ENCODE data around the gene ASTN1.

The ASTN1 gene

DNA sequence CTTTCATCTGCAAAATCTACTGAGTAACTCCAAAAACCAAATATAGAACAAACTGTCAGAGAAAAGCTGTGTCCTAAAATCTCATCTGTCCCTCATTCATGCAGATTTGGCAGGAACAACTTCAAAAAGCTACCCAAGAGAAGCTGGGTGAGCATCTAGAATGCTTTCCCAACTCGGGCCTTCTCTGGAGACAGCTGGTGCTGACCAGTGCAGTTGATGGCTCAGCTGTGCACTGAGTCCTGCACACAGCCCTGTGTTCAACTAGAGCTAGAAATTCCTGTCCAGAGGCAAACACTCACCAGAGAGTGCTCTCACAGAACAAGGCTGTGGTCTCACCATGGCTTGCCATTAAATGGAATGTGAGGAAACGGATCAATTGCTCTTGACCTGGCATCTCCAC lies 202.8 kb downstream of the ASTN1 start:
- TF ChIP-seq, protein P1, sequence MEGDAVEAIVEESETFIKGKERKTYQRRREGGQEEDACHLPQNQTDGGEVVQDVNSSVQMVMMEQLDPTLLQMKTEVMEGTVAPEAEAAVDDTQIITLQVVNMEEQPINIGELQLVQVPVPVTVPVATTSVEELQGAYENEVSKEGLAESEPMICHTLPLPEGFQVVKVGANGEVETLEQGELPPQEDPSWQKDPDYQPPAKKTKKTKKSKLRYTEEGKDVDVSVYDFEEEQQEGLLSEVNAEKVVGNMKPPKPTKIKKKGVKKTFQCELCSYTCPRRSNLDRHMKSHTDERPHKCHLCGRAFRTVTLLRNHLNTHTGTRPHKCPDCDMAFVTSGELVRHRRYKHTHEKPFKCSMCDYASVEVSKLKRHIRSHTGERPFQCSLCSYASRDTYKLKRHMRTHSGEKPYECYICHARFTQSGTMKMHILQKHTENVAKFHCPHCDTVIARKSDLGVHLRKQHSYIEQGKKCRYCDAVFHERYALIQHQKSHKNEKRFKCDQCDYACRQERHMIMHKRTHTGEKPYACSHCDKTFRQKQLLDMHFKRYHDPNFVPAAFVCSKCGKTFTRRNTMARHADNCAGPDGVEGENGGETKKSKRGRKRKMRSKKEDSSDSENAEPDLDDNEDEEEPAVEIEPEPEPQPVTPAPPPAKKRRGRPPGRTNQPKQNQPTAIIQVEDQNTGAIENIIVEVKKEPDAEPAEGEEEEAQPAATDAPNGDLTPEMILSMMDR (IDR thresholded peaks at IDR 0.05; ENCODE audit: insufficient read depth, low read length, missing control alignments): no peak
- no peak for DNase-seq (ENCODE audit: low read depth, low spot score)
- H3K4me3 ChIP-seq (ENCODE audit: low read depth, low read length): no peak overlapping the region
- ChIA-PET CTCF (no interaction called here), POLR2A (no interaction called here)

DNA sequence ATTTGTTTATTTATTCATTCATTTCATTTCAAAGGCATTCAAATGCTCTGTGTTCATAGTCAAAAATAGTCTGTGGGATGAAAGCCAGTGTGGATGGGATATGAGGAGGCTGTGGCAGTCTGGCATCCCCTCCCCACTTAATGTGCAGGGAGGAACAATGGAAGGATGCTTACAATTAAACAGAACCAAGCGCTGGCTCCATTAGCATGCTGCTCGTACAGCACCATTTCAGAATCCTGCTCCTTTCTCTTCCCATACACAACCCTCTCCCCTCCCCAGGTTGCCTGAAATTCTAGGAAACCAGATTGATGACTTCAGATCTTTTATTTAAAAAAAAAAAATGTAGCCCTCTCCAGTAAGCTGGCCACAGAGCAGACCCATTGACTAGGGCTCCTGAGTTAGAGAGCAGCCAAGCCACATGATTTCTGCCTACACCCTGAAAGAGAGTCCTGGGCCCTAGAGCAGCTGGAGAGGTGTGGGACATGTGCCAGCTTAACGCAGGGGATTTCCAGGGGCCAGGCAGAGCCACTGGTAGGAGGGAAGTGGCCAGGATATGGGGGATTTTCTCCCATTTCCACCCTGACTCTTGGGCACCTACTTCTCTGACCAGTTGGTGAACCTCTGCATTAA lies 205.2 kb downstream of the ASTN1 start:
- no peak overlapping the region for H3K4me3 ChIP-seq (ENCODE audit: low read depth, low read length)
- CTCF ChIA-PET: interaction anchor here (1.4 kb wide), 1 partner anchor 10 kb away, joined by 3 read pairs; no protein-coding TSS in a partner anchor
- DNase-seq (ENCODE audit: low read depth, low spot score): no peak
- TF ChIP-seq, protein P1 (IDR thresholded peaks at IDR 0.05; ENCODE audit: insufficient read depth, low read length, missing control alignments): no peak
- POLR2A ChIA-PET: no interaction called here

DNA sequence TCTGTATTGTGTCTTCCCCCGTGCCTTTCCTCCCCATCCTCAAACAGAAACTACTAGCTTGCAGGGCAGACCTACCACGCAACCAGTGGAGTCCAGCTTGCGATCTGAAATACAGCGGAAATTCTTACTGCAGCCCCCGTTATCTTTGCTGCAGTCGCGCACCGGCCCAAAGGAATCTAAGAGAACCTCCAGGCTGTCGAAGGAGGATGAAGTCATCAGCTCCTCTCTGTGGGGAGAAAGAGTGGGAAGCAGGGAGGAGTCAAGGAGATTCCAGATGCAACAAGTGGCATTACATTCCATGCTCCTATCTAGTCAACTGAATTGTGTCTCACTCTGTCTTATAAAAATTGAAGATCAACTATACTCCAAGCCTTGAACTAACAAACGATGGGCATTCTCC lies 206.9 kb downstream of the ASTN1 start:
- H3K4me3 ChIP-seq (ENCODE audit: low read depth, low read length): no peak overlapping the region
- ChIA-PET CTCF (interaction anchor here (0.6 kb wide), 1 partner anchor 45 kb away, joined by 3 read pairs; no protein-coding TSS in a partner anchor), POLR2A (no interaction called here)
- DNase-seq (ENCODE audit: low read depth, low spot score): no peak
- TF ChIP-seq, protein P1 (IDR thresholded peaks at IDR 0.05; ENCODE audit: insufficient read depth, low read length, missing control alignments): no peak

DNA sequence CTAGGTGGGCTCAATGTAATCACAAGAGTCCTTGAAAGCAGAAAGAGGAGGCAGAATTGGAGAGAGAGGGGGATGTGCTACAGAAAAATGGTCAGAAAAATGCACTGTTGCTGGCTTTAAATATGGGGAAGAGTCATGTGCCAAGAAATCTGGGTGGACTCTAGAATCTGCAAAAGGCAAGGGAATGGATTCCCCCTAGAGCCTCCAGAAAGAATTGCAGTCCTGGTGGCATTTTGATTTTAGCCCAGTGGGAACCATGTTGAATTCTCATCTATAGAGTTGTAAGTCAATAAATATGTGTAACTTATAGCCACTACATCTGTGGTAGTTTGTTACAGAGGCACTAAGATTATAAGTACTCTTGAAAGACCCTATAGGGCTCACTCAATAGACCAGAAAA lies 210.3 kb downstream of the ASTN1 start:
- CTCF ChIA-PET: no interaction called here
- TF ChIP-seq, protein P1 (IDR thresholded peaks at IDR 0.05; ENCODE audit: insufficient read depth, low read length, missing control alignments): no peak
- POLR2A ChIA-PET: no interaction called here
- DNase-seq (ENCODE audit: low read depth, low spot score): no peak
- no peak overlapping the region for H3K4me3 ChIP-seq (ENCODE audit: low read depth, low read length)

DNA sequence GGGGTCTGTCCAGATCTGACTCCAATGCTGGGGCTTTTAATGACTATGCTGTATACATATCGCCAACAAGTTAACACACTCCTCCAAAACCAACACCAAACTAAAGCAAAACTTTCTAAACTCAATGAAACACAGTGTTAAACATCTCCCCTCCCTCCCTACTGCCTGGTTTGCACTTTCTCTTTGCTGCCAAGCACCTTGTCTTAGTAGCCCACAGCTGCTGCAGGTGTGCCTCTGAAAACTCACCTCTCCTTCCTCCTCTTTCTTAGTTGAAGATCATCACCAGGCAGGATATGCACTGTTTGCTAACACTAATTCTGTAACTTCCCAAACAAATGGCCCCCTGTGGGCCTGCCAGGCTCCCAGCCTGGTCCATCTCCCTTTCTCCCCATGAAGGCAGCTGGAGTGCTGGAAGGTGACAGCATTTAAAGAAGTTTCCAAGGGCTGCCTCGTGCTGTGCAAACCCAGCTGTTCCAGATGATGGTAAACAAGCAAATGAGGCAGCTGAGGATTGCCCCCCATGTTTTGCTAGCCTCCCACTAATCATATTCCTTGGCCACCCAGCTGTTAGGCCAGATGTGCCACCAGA lies 213.7 kb downstream of the ASTN1 start:
- TF ChIP-seq, protein P1 (IDR thresholded peaks at IDR 0.05; ENCODE audit: insufficient read depth, low read length, missing control alignments): no peak
- CTCF ChIA-PET: no interaction called here
- H3K4me3 ChIP-seq (ENCODE audit: low read depth, low read length): no peak overlapping the region
- DNase-seq (ENCODE audit: low read depth, low spot score): no peak
- POLR2A ChIA-PET: no interaction called here

DNA sequence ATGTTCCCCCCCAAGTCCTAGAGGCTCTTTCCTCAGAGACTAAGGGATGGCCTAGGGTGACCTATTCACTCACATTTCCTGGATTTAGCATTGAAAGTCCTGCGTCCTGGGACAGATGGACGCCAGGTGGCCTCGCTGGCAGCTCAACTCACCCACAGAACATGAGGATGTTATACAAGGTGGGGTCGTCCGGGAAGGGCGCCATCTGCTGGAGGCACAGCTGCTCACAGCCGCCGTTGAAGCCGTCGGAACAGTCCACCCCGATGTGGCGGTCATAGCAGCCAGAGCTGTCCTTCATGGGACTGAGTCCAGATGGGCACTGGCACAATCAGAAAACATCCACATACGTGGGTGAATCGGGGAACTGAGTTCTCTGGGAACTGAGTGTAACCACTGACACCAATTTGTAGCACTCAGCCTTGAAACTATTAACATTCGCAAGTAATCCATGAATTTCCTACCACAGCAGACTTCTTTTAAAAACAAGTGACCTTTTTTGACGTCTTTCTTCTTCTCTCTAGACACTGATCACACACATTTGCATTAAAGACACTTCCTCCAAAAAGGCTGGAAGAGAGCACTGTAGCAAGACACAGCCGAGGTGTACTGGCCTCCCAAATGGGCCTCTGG lies 215.4 kb downstream of the ASTN1 start:
- DNase-seq (ENCODE audit: low read depth, low spot score): no peak
- H3K4me3 ChIP-seq (ENCODE audit: low read depth, low read length): no peak overlapping the region
- ChIA-PET POLR2A (no interaction called here), CTCF (interaction anchor here (1.0 to 1.3 kb wide), 2 partner anchors 10 to 50 kb away, joined by 3 read pairs; no protein-coding TSS in a partner anchor)
- TF ChIP-seq, protein P1 (IDR thresholded peaks at IDR 0.05; ENCODE audit: insufficient read depth, low read length, missing control alignments): peak; percentile 56
